Measurements from ENCODE around the gene UFD1. TPM values are rescaled to one million over a fixed set of nuclear protein-coding genes. Genes with fewer than 3 reads are reported as not detected.
A peak's percentile ranks its signal among the peaks of the same experiment; 100 is the strongest.

UFD1 gene
- total and polyA plus RNA-seq, 2 of the 13 experiments (the other 11 are each of a cell fraction or from before 2014, with no cell fraction given): 47.9 to 51.1 TPM

DNA sequence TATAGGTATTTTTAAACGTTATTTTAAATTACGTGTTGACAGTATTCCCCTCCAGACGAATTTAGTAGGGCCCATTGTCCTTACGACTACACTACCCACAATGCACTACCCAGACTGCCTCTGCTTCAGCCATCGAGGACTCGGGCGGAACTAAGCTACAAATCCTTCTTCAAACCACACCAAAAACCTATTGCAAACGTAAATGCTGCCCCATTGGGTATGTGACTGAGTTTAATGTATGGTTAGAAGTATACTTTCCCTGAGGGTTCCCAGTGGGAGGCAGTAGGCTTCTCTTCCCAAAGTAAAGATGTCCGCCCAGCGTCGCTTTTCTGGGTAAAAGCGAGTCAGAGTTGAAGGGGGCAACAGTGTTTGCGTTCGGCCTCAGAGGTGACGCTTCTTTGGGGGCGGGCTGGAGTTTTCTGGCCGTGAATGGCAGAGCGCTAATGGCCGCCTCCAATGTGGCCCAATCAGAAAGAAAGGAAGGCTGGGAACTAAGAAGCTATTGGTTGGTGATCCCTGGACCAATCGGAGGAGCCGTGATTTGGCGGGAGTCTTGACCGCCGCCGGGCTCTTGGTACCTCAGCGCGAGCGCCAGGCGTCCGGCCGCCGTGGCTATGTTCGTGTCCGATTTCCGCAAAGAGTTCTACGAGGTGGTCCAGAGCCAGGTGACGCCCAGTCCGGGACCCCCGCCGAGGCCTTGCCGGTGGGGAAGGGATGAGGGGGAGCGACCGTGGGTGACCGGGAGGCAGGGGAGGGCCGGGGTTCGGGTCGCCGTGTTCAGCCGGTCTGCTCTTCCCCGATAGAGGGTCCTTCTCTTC, 571 bp upstream of the UFD1 start, which contains the start of gene CDC45 (continued):
- TF ChIP-seq ZNF230 (CRISPR knock-in tag; IDR thresholded peaks at IDR 0.05) (no peak), KDM5B (CRISPR knock-in tag; IDR thresholded peaks at IDR 0.05; ENCODE audit: borderline replicate concordance) (0 out of 2 replicates have a peak, but pooled peaks have one; percentile 55), ZNF556 (CRISPR knock-in tag; IDR thresholded peaks at IDR 0.05; ENCODE audit: borderline replicate concordance) (no peak), NR2F6 (IDR thresholded peaks at IDR 0.05) (peak; percentile 47; the same call in 1 of the 2 replicates), NR2F6 (CRISPR knock-in tag; IDR thresholded peaks at IDR 0.05) (0 out of 2 replicates have a peak, but pooled peaks have one; percentile 12), ADNP (CRISPR knock-in tag; IDR thresholded peaks at IDR 0.05) (no peak), RARA (CRISPR knock-in tag; IDR thresholded peaks at IDR 0.05) (peak; percentile 32), ZNF367 (CRISPR knock-in tag; IDR thresholded peaks at IDR 0.05; ENCODE audit: borderline replicate concordance) (no peak), SETDB1 (CRISPR knock-in tag; IDR thresholded peaks at IDR 0.05; ENCODE audit: borderline replicate concordance) (no peak), ZNF343 (CRISPR knock-in tag; IDR thresholded peaks at IDR 0.05) (no peak), ZFP36 (IDR thresholded peaks at IDR 0.05; ENCODE audit: borderline replicate concordance, low read depth, low read length, partially characterized antibody) (no peak), RARG (CRISPR knock-in tag; IDR thresholded peaks at IDR 0.05; ENCODE audit: low read depth) (no peak), SRSF4 (IDR thresholded peaks at IDR 0.05; ENCODE audit: low read depth, low read length, poor library complexity, severe bottlenecking) (no peak), ZFP36L2 (CRISPR knock-in tag; IDR thresholded peaks at IDR 0.05) (no peak), YY1 (IDR thresholded peaks at IDR 0.05; ENCODE audit: insufficient read depth, insufficient replicate concordance, low read depth, low read length) (peak; percentile 97), NFKBIZ (CRISPR knock-in tag; IDR thresholded peaks at IDR 0.05) (no peak), MED1 (CRISPR knock-in tag; IDR thresholded peaks at IDR 0.05) (no peak), THAP11 (CRISPR knock-in tag; IDR thresholded peaks at IDR 0.05) (peak; percentile 98)
- TF ChIP-seq, protein P1, sequence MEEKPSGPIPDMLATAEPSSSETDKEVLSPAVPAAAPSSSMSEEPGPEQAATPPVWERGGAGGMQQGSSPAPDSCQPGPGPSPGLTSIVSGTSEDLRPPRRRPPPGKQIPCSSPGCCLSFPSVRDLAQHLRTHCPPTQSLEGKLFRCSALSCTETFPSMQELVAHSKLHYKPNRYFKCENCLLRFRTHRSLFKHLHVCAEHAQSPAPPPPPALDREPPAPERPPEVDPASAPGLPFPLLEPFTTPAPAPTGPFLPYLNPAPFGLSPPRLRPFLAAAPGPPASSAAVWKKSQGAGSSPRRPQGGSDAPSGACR (CRISPR knock-in tag; IDR thresholded peaks at IDR 0.05): no peak
- TF ChIP-seq, protein P2, sequence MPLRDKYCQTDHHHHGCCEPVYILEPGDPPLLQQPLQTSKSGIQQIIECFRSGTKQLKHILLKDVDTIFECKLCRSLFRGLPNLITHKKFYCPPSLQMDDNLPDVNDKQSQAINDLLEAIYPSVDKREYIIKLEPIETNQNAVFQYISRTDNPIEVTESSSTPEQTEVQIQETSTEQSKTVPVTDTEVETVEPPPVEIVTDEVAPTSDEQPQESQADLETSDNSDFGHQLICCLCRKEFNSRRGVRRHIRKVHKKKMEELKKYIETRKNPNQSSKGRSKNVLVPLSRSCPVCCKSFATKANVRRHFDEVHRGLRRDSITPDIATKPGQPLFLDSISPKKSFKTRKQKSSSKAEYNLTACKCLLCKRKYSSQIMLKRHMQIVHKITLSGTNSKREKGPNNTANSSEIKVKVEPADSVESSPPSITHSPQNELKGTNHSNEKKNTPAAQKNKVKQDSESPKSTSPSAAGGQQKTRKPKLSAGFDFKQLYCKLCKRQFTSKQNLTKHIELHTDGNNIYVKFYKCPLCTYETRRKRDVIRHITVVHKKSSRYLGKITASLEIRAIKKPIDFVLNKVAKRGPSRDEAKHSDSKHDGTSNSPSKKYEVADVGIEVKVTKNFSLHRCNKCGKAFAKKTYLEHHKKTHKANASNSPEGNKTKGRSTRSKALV (CRISPR knock-in tag; IDR thresholded peaks at IDR 0.05): no peak
- TF ChIP-seq, protein P3, sequence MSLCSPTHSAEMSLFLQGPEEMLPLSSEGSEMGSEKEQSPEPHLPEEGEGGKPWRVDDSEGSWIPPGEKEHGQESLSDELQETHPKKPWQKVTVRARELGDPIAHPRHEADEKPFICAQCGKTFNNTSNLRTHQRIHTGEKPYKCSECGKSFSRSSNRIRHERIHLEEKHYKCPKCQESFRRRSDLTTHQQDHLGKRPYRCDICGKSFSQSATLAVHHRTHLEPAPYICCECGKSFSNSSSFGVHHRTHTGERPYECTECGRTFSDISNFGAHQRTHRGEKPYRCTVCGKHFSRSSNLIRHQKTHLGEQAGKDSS (CRISPR knock-in tag; IDR thresholded peaks at IDR 0.05; ENCODE audit: borderline replicate concordance, low read depth): peak; percentile 24; the same call in 1 of the 2 replicates
- TF ChIP-seq, protein P4, sequence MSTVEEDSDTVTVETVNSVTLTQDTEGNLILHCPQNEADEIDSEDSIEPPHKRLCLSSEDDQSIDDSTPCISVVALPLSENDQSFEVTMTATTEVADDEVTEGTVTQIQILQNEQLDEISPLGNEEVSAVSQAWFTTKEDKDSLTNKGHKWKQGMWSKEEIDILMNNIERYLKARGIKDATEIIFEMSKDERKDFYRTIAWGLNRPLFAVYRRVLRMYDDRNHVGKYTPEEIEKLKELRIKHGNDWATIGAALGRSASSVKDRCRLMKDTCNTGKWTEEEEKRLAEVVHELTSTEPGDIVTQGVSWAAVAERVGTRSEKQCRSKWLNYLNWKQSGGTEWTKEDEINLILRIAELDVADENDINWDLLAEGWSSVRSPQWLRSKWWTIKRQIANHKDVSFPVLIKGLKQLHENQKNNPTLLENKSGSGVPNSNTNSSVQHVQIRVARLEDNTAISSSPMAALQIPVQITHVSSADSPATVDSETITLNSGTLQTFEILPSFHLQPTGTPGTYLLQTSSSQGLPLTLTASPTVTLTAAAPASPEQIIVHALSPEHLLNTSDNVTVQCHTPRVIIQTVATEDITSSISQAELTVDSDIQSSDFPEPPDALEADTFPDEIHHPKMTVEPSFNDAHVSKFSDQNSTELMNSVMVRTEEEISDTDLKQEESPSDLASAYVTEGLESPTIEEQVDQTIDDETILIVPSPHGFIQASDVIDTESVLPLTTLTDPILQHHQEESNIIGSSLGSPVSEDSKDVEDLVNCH (CRISPR knock-in tag; IDR thresholded peaks at IDR 0.05): no peak
- TF ChIP-seq, protein P5, sequence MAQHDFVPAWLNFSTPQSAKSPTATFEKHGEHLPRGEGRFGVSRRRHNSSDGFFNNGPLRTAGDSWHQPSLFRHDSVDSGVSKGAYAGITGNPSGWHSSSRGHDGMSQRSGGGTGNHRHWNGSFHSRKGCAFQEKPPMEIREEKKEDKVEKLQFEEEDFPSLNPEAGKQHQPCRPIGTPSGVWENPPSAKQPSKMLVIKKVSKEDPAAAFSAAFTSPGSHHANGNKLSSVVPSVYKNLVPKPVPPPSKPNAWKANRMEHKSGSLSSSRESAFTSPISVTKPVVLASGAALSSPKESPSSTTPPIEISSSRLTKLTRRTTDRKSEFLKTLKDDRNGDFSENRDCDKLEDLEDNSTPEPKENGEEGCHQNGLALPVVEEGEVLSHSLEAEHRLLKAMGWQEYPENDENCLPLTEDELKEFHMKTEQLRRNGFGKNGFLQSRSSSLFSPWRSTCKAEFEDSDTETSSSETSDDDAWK (CRISPR knock-in tag; IDR thresholded peaks at IDR 0.05): no peak

Measured in HepG2 (cell line).